Inferior parietal cortex (tissue), 1 donor: ENCODE measurements around the gene CRIM1.

ENCODE experiments used
- DNase-seq: peaks from one replicate; pipeline ENCODE4 v3.0.0-alpha.2; 2016; ENCODE audit errors: extremely low spot score

The CRIM1 gene

DNA sequence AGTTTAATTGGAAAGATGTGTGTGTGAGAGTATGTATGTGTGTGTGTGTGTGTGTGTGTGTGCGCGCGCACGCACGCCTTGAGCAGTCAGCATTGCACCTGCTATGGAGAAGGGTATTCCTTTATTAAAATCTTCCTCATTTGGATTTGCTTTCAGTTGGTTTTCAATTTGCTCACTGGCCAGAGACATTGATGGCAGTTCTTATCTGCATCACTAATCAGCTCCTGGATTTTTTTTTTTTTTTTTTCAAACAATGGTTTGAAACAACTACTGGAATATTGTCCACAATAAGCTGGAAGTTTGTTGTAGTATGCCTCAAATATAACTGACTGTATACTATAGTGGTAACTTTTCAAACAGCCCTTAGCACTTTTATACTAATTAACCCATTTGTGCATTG lies 194.4 kb downstream of the CRIM1 start:
- DNase-seq: no peak

DNA sequence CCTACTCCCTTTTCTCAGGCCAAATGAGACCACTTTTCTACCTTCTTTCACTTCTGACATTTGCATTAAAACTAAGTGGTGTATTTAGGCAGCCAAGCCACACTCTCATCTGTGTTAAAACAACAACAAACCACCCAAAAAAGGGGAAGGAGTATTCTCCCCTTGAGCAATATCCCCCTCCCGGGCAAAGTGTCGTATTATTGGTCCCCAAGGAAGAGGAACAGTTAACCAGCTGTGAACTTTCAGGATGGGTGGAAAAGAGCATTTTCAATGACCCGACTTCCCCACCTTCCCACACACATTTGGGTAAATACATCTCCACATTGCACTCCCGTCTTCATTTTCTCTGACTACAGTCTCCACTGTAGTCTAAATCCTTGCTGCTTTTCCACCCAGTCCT lies 198.1 kb downstream of the CRIM1 start:
- no peak for DNase-seq

GRCh38 chr2:36554531-36554930 lies 199.0 kb downstream of the CRIM1 start:
- no peak for DNase-seq

GRCh38 chr2:36555789-36556188 lies 200.2 kb downstream of the CRIM1 start:
- no peak for DNase-seq

- DNase-seq: no peak
Measured at GRCh38 chr2:36556842-36557241, 201.3 kb downstream of the CRIM1 start.

- no peak for DNase-seq
Measured at GRCh38 chr2:36559221-36559942, 203.8 kb downstream of the CRIM1 start.

GRCh38 chr2:36560726-36561125 lies 205.1 kb downstream of the CRIM1 start:
- no peak for DNase-seq

GRCh38 chr2:36561237-36561944 lies 205.8 kb downstream of the CRIM1 start:
- DNase-seq: no peak

- no peak for DNase-seq
Measured at GRCh38 chr2:36562240-36562639, 206.7 kb downstream of the CRIM1 start.

DNA sequence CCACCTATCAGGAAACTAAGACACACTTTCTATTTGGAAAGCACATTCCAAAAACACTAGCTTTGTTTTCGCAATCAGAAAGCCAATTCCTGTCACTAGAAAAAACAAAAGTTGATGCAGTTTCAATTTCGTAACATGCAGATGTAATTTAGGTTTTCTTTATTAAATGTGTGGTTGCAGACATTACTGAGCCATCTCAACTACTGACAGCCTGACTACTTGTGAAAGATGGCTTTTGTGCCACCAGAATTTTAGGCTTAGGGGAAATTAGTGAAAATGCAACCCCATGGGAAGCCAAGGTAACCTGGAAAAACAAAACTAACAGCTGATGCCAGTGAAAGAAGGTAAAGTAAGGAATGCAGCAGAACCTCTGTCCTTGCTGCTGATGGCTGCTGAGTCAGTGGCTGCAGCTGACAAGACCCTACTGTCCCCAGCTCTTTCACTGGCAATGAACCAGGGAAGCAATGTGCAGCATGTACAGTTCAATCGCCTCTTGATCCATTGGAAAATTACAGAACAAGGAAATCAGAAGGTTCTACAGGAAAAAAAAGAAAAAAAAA lies 207.5 kb downstream of the CRIM1 start:
- peak; percentile 50 for DNase-seq

- no peak for DNase-seq
Measured at GRCh38 chr2:36564377-36564930, 208.9 kb downstream of the CRIM1 start.

- DNase-seq: no peak
Measured at GRCh38 chr2:36565712-36566111, 210.1 kb downstream of the CRIM1 start.

GRCh38 chr2:36566887-36567286 lies 211.3 kb downstream of the CRIM1 start:
- no peak for DNase-seq

DNA sequence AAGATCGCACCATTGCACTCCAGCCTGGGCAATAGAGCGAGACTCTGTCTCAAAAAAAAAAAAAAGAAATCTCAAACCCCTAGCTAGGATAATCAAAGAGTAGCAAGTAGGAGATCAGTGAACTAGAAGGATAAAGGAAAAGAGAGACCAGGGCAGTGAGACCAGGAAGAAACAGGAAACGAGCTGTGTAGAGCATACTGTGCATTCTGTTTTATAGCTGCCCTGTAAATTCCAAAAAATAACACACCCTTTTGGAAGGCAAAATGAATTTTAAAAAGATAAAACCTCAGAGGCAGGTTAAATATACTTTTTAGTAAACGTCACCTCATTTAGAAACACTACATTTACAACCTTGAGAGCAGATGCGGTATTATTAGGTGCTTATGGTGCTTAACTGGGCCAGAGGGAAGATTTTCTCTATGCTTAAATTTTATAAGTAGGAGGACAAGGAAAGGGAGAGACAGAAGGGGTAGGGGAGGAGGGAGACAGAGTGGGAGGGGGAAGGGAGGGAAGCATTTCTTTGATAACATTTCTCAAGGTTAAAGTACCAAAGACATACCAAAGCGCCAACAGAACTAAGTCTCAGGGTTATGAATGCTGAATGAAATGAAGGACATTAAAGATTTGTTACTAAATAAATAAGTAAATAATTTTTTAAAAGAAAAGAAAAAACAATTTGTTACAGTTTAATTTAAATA lies 212.3 kb downstream of the CRIM1 start:
- DNase-seq: no peak

GRCh38 chr2:36568516-36569246 lies 213.1 kb downstream of the CRIM1 start:
- DNase-seq: no peak

- DNase-seq: no peak
Measured at GRCh38 chr2:36569267-36569856, 213.8 kb downstream of the CRIM1 start.

GRCh38 chr2:36570416-36570815 lies 214.8 kb downstream of the CRIM1 start:
- DNase-seq: no peak

- no peak for DNase-seq
Measured at GRCh38 chr2:36572054-36572718, 216.6 kb downstream of the CRIM1 start.

DNA sequence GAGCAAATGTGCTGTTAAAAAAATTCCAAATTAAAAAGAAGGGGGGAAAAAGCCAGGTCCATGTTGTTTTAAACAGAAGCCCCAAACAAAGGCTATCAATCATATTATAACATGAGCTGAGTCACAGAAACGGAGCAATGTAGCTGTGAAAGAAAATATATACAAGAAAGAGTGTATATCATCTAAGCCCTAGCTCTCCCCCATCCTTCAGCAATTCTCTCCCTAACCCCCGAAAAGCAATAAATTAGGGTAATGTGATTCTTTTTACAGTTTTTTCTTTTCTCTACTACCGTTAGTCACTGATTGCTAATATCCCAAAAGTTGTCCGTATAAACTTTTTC lies 217.1 kb downstream of the CRIM1 start:
- no peak for DNase-seq

DNA sequence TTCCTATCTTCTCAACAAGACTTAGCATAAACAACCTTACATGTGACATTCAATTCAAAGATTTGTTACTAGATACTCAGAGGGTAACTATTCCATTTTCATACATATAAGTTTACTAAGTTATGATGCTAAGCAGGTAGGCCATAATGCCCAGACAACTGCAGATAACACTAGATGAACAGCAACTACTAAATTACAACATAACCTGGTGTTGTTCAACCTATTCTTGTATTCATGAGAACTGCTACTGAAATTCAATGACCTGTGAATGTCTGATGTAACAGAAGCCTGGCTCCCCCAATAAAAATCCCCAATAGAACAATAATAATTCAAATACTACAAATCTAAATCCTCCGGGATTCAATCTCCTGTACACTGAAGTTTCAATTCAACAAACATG lies 217.6 kb downstream of the CRIM1 start:
- no peak for DNase-seq

- DNase-seq: no peak
Measured at GRCh38 chr2:36574560-36574959, 219.0 kb downstream of the CRIM1 start.
